C4-2B (cell line): ENCODE measurements around the gene DVL3.
"Not testable (repeated sequence)": the region's sequence is repeated elsewhere in the genome, so short reads cannot be mapped to it uniquely, and the experiment has no call there.

ENCODE experiments used
- H3K27ac ChIP-seq: fragments of 450-650 bp; 2 replicates; pipeline ENCODE4 v1.5.1; 2017
- CTCF ChIP-seq: fragments of 450-650 bp; conservative IDR thresholded peaks from 2 replicates; pipeline ENCODE4 v1.5.1; 2017; ENCODE audit warnings: mild to moderate bottlenecking
- ZFX ChIP-seq: fragments of 450-650 bp; IDR thresholded peaks from 2 replicates; pipeline ENCODE4 v1.6.1; 2017

The DVL3 gene

GRCh38 chr3:184144505-184144904 is 10.7 kb upstream of the DVL3 start:
- no peak for TF ChIP-seq CTCF
- TF ChIP-seq ZFX: no peak
- peak overlapping the region; percentile 70 for H3K27ac ChIP-seq

DNA sequence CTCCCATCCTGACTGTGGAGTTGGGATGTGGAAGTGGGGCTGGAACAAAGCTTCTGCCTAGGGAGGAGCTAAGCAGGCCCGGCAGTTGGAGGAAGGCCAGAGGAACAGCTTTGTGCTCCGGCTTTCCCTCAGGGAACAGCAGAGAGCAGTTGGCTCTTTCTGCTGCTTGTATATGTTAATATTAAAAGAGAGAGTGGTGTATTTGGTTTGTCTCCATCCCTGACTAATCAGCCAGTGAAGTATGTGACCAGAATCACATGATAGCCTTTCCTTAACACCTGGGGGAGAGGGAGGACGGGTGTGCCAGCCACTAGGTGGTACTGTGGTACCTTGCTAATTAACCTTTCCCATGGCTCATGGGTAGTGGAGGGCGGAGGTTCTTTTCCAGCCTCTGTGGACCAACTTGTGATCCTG is 10.1 kb upstream of the DVL3 start:
- peak overlapping the region; percentile 70 for H3K27ac ChIP-seq
- TF ChIP-seq CTCF (peak; percentile 84), ZFX (no peak)

GRCh38 chr3:184145751-184146270 is 9.4 kb upstream of the DVL3 start:
- TF ChIP-seq CTCF (no peak), ZFX (no peak)
- peak overlapping the region; percentile 70; the same call in 1 of the 2 replicates for H3K27ac ChIP-seq

- no peak for TF ChIP-seq CTCF
- TF ChIP-seq ZFX: no peak
- H3K27ac ChIP-seq: no peak overlapping the region
These were observed 7.1 kb upstream of the DVL3 start for GRCh38 chr3:184148076-184148475.

- TF ChIP-seq ZFX (no peak), CTCF (no peak)
- H3K27ac ChIP-seq: no peak overlapping the region
These were observed 6.1 kb upstream of the DVL3 start for GRCh38 chr3:184149123-184149522.

GRCh38 chr3:184149770-184150169 is 5.4 kb upstream of the DVL3 start:
- not testable (repeated sequence) for H3K27ac ChIP-seq

- peak; percentile 86 for TF ChIP-seq ZFX
- no peak for TF ChIP-seq CTCF
- H3K27ac ChIP-seq: peak overlapping the region; percentile 86
These were observed 706 bp downstream of the DVL3 start for GRCh38 chr3:184155644-184156521.

GRCh38 chr3:184156522-184156955 is 1.4 kb downstream of the DVL3 start:
- TF ChIP-seq ZFX (0 out of 2 replicates have a peak, but pooled peaks have one; percentile 25), CTCF (no peak)
- peak overlapping the region; percentile 86 for H3K27ac ChIP-seq
